HG03565 (cell line): ENCODE data around the gene PDPK1.
"Not testable (repeated sequence)": the region's sequence is repeated elsewhere in the genome, so short reads cannot be mapped to it uniquely, and the experiment has no call there.

Experiments used
- ATAC-seq: cut with Tn5 transposase; IDR thresholded peaks from one replicate; pipeline ENCODE4 v1.9.1; 2021; ENCODE audit warnings: mild to moderate bottlenecking, moderate library complexity; ENCODE audit not compliant: unreplicated experiment

PDPK1 gene

DNA sequence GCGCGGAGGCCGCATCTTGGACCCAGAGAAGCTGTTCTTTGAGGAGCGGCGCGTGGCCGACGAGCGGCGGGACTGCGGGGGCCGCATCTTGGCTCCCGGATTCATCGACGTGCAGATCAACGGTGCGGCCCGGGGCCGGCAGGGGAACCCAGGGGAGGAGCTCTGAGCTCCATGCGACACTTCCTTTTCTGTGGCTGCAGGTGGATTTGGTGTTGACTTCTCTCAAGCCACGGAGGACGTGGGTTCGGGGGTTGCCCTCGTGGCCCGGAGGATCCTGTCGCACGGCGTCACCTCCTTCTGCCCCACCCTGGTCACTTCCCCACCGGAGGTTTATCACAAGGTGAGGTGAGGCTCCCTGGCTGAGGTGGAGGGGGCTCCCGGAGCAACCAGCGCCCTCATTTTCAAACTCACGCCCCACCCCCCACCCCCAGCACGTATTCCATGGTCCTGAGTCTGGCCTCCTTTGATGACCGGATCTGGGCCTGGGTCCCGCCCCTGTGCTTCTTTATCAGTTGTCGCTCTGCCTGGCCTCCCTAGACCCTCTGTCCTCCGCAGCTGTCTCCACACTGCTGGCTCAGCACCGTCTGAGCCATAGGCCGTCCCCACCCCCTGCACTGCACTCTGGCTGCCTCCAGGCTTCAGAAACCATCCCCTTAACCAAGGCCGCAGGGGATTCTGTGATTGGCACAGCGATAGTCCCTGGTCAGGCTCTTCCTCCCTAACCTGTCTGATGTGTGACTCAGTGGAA is 16.9 kb upstream of the PDPK1 start:
- ATAC-seq, result no peak

GRCh38 chr16:2523801-2524231 is 14.0 kb upstream of the PDPK1 start:
- ATAC-seq, result no peak

- no peak for ATAC-seq
These were observed 13.4 kb upstream of the PDPK1 start for GRCh38 chr16:2524339-2524938.

DNA sequence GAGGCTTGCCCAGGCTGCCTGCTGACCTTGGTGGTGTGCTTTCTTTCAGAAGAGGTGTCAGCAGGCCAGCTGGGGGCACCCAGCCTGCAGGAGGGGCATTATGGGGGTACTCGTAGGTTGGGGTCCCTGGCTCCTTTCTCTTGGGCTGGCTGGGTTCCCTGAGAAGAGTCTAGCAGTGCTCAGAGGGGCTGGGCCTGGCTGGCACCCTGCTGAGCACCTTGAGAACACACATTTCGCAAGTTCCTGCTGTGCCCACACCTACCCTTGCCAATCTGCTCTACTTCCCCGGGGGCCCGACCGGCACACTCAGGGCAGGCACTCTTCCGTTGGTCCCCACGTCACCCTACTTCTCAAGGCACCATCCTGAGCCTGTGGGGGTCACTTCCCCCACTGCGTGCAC is 11.7 kb upstream of the PDPK1 start:
- ATAC-seq, result no peak

DNA sequence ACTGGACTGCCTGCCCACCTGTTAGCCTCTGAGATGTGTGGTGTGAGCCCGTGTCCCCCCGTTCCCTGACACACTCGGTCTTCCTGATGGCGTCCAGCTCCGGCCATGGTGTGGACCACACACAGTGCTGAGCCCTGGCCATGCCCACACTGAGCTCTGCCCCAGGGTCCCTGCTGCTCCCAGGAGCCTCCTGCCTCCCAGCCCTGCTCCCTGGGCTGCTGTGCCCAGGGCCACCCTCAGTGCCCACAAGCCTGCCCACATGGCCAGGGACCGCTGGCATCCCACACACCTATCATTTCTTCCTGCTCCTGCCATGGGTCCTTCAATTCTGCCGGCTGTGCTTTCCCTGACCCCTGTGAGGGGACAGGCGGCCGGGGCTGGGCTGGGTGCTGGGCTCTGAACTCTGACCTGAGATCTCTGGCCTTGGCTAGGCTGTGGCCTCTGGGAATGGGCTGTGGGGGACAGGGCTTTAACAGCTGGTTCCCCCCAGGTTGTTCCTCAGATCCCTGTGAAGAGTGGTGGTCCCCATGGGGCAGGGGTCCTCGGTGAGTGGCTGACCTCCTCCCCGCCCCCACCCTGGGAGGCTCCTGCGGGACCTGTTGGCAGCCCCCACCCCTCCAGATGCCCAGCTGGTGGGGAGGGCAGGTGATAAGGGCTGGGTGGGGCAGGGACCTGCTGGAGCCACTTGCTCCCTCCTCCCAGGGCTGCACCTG is 10.6 kb upstream of the PDPK1 start:
- ATAC-seq, result no peak

DNA sequence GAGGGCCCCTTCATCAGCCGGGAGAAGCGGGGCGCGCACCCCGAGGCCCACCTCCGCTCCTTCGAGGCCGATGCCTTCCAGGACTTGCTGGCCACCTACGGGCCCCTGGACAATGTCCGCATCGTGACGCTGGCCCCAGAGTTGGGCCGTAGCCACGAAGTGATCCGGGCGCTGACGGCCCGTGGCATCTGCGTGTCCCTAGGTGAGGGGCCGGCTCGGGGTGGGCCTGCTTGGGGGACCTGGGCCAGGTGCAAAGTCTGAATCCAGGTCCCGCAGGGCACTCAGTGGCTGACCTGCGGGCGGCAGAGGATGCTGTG is 10.1 kb upstream of the PDPK1 start:
- no peak for ATAC-seq

DNA sequence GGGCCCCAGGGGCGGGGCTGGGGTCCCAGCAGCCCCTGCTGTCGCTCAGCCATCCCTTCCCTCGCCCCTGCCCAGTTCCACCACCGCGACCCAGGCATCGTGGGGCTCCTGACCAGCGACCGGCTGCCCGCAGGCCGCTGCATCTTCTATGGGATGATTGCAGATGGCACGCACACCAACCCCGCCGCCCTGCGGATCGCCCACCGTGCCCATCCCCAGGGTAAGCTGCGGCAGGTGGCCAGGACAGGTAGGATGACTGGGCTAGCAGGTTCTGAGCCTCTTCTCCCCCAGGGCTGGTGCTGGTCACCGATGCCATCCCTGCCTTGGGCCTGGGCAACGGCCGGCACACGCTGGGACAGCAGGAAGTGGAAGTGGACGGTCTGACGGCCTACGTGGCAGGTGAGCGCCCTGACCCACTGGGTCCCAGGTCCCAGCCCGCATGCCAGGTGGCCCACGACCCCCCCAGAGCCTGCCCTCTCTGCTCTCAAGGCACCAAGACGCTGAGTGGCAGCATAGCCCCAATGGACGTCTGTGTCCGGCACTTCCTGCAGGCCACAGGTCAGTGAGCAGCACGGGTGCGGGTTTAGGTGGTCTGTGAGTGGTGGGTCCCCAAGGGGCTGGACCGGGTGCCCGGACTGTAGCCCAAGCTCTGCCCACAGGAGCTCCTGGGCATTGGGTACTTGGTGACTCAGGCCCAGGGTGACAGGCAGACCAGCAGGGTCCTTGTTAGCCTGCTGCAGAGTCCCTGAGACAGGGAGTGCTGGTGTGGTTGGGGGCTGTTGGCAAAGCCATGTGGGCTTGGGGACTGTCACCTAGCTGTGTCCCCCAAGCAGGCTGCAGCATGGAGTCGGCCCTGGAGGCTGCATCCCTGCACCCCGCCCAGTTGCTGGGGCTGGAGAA is 9.4 kb upstream of the PDPK1 start:
- no peak for ATAC-seq

DNA sequence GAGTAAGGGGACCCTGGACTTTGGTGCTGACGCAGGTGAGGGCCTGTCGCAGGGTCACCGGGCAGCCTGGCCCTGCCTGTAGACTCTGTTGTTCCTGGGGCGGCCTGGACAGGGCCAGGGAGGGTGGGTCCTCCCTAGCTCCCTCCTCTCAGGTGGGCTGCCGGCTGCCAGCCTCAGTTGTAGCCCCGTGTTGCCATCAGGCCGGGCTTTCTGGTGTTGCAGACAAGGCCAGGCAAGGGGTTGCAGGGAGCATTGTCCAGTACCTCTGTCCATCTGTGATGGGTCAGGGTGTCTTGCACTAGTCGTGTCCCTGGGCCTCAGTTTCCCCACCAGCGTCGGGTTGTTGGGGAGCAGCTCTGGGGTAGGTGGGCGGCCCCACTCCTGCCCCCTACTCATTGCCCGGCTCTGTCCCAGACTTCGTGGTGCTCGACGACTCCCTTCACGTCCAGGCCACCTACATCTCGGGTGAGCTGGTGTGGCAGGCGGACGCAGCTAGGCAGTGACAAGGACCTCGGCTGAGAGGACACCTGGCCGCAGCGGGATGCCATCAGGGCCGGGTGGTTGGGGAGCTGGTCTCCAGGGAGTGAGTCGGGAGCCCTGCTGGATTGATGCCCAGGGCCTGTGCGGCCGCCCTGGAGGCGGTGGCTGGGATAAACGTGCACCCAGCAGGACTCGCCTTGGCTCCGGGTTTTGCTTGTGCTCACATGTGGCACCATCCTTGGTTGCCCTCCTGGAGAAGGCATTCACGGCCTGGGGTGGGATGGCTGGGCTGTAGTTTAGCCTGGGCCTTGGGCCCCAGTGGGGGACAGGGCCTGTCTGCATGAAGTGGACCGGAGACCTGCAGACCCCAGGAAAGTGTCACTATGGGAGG is 8.5 kb upstream of the PDPK1 start:
- ATAC-seq, result no peak

GRCh38 chr16:2529961-2530628 is 7.7 kb upstream of the PDPK1 start:
- ATAC-seq, result no peak

- ATAC-seq, result no peak
These were observed 7.0 kb upstream of the PDPK1 start for GRCh38 chr16:2530629-2531318.

GRCh38 chr16:2531371-2531695 is 6.5 kb upstream of the PDPK1 start, which contains the start of gene CEMP1:
CEMP1 (minus strand) TSS chr16:2531408; CDS start chr16:2531073, 335 bp downstream.
- no peak for ATAC-seq

- peak; percentile 70 for ATAC-seq
These were observed 5.9 kb upstream of the PDPK1 start for GRCh38 chr16:2531696-2532493.

DNA sequence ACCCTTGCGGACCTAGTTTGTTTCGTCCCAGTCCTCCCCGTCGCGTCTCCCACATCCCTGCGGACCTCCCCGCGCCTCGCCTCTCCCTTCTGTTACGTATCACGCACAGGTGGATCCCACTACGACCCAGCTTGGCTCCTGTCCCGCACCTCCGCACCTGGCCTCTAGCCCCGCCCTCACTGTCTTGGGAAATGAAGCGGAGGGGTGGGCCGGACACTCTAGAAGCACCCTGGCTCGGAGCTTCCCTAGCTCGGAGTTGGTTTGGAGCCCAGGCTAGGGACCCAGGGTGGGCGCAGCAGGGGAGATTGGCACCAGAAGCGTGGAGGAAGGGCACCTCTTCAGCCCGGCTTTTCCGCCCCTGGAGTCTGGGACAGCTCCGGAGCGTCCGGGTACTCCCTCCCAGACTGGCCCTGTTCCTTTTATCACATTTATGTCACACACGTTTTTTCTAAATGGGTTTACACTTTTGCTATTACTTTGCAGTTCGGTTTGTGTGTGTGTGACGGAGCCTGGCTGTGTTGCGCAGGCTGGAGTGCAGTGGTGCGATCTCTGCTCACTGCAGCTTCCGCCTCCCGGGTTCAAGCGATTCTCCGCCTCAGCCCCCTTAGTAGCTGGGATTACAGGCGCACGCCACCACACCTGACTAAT is 5.2 kb upstream of the PDPK1 start:
- ATAC-seq, result no peak

GRCh38 chr16:2533142-2533755 is 4.6 kb upstream of the PDPK1 start:
- ATAC-seq, result not testable (repeated sequence)

GRCh38 chr16:2533912-2534311 is 3.9 kb upstream of the PDPK1 start:
- no peak for ATAC-seq

DNA sequence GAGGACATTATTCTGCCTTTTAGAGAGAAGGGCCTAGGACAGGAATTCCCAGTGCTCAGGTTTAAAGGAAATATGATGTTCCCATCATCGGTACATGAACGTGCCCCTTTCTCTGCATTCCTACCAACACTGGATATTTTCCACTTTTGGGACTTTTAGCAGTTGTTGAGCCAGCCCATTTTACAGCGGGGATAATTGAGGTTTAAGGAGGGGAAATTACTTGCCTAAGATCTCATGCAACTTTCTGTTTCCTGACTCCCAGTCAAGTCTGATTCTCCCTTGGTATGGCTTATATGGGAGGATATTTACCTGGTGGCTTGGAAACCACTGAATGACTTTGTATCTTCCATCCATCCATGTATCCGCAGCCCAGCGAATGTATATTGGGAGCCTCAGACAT is 3.5 kb upstream of the PDPK1 start:
- ATAC-seq, result not testable (repeated sequence)

DNA sequence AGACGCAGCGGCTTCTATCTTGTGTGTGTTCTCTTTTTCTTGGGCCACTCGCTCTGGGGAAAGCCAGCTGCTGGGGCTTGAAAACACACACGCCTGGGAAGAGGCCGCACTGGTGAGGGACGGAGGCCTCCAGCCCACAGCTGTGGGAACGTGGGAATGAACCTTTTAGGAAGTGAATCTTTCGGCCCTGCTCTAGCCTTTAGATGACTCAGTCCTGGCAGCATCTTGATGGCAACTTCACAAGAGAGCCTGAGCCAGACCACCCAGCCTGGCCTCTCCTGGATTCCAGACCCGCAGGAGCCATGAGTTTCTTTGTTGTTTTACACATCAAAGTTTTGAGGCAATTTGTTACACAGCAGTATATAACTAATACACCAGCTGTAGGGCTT is 2.2 kb upstream of the PDPK1 start:
- no peak for ATAC-seq
